ENCODE results near the gene TEX264.

DNA sequence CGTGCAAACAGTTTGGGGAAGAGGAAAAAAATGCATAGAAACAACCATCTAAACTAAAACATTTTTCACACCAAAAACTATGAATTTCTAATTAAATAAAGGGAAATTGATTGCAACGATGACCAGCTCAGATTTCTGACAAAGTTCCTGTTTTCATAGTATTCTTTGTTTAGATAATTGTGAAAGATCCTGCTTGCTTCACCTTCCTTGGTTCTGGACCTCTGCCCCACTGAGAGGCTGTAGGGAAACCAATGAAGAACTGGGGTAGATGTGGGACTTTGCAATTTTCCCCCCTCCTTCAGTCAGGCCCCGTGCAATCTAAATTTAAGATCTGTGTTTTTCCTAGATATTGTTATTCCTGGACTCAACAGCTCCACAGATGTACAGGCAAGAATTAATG, 13.8 kb upstream of the TEX264 start:
- TF ChIP-seq, protein P1, sequence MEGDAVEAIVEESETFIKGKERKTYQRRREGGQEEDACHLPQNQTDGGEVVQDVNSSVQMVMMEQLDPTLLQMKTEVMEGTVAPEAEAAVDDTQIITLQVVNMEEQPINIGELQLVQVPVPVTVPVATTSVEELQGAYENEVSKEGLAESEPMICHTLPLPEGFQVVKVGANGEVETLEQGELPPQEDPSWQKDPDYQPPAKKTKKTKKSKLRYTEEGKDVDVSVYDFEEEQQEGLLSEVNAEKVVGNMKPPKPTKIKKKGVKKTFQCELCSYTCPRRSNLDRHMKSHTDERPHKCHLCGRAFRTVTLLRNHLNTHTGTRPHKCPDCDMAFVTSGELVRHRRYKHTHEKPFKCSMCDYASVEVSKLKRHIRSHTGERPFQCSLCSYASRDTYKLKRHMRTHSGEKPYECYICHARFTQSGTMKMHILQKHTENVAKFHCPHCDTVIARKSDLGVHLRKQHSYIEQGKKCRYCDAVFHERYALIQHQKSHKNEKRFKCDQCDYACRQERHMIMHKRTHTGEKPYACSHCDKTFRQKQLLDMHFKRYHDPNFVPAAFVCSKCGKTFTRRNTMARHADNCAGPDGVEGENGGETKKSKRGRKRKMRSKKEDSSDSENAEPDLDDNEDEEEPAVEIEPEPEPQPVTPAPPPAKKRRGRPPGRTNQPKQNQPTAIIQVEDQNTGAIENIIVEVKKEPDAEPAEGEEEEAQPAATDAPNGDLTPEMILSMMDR (IDR thresholded peaks at IDR 0.05; ENCODE audit: insufficient read depth, low read length) = no peak
- TF ChIP-seq GABPA (IDR thresholded peaks at IDR 0.05; ENCODE audit: low read depth) (no peak), POLR2AphosphoS5 (IDR thresholded peaks at IDR 0.05; ENCODE audit: low read depth) (no peak)
- TF ChIP-seq, protein P2, sequence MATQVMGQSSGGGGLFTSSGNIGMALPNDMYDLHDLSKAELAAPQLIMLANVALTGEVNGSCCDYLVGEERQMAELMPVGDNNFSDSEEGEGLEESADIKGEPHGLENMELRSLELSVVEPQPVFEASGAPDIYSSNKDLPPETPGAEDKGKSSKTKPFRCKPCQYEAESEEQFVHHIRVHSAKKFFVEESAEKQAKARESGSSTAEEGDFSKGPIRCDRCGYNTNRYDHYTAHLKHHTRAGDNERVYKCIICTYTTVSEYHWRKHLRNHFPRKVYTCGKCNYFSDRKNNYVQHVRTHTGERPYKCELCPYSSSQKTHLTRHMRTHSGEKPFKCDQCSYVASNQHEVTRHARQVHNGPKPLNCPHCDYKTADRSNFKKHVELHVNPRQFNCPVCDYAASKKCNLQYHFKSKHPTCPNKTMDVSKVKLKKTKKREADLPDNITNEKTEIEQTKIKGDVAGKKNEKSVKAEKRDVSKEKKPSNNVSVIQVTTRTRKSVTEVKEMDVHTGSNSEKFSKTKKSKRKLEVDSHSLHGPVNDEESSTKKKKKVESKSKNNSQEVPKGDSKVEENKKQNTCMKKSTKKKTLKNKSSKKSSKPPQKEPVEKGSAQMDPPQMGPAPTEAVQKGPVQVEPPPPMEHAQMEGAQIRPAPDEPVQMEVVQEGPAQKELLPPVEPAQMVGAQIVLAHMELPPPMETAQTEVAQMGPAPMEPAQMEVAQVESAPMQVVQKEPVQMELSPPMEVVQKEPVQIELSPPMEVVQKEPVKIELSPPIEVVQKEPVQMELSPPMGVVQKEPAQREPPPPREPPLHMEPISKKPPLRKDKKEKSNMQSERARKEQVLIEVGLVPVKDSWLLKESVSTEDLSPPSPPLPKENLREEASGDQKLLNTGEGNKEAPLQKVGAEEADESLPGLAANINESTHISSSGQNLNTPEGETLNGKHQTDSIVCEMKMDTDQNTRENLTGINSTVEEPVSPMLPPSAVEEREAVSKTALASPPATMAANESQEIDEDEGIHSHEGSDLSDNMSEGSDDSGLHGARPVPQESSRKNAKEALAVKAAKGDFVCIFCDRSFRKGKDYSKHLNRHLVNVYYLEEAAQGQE (IDR thresholded peaks at IDR 0.05; ENCODE audit: insufficient replicate concordance, low read depth) = no peak

Measured in HL-60 (cell line).